Measurements from ENCODE around the gene RETREG3. TPM values are rescaled to one million over a fixed set of nuclear protein-coding genes. Genes with fewer than 3 reads are reported as not detected.
A peak's percentile ranks its signal among the peaks of the same experiment; 100 is the strongest.
"Not testable (repeated sequence)": the region's sequence is repeated elsewhere in the genome, so short reads cannot be mapped to it uniquely, and the experiment has no call there.

Gene RETREG3
- total RNA-seq, 1 donor from 2014 or later: 54.9 TPM

DNA sequence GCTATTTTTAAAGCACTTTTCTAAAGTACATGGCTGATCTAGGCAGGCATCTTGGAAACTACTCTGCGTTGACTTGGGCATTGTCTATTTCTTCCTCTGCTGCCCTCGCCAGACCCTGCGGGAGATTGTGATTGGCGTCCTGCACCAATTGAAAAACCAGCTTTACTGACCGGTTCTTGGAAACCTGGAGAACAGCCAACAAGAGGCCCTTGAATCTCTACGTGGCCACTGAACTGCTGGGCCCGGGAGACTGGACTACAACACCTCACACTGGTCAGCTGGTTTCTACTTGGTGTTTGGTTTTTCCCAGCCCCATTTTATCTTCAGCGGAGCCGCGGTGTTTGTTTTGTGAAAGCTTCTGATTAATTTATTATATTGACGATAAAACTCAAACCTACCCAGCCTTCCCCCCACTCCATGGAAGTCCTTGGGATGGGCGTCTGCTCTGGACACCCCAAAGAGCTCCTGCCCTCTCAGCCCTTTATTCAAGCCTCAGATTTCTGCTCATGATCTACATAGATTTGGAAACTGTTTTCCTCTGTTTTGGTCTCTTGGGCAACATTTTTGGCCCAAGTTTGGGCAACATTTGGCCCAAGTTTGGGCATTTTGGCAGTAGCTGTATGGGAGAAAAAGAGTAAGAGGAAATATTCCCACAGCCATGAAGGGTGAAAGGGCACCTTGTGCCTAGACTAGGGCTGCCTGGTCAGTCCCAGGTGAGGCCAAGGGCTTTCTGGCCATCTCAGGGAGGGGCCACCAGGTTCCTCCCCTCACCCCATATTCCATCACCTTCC is 37.5 kb downstream of the RETREG3 start:
- DNase-seq: no peak

DNA sequence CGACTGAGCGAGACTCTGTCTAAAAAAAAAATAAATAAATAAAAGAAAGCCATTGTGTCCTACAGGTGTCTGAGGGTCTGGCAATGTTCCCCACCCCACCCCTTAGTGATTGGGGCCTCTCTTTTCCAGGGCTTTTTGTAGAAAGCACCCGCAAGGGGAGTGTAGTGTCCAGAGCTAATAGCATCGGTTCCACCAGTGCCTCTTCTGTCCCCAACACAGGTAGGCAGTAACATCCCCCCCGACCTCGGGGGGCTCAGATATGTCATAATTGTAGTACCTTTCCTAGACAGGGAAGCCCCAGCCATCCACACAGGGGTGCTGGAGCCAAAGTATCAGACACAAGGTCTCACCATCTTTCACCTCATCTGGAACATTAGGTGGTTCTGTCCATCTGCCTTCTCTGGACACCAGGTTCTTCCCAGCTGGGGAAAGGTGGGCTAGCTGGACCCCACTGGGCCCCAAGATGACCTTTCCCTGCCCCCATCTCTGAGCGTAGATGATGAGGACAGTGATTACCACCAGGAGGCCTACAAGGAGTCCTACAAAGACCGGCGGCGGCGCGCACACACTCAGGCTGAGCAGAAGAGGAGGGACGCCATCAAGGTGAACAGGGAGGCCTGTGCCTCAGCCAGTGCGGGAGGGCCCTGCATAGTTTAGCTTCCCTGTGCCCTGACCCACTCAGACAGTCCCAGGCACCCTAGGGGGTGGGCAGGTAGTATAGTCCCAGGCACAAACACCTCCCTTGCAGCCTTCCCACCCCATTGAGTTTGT is 40.6 kb downstream of the RETREG3 start:
- no peak for DNase-seq

DNA sequence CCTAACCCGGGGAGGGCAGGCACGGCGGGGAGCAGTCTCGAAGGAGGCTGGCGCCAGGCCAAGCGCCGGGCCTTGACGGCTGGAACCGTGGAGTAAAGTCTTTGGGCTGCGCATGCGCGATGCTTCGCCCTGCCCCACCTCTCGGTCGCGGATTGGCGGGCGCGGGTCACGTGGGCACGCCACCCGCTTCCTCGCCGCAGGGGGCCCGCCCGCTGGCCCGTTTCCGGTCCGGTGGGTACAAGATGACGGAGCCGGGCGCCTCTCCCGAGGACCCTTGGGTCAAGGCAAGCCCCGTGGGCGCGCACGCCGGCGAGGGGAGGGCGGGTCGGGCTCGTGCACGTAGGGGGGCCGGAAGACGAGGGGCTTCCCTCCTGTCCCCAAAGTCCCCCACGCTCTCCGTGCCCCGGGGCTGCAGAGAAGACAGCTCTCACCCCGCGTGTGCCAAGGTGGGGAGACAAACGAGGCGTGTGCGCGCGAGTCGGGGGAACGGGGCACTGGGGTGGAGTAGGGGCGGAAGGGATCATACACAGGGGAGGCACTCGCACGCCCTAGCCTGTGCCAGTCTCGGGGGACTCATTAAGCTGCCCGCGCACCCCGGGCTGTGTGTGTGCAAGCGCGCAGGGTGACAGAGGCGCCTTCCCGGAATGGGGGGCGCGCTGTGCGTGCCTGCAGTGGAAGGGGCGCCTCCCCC is 42.1 kb downstream of the RETREG3 start, which contains the start of gene MLX:
Gene MLX (plus strand): TSS at position 218 of the 691 bp plus-strand sequence. CDS start 25 bp downstream, at position 243.
- DNase-seq: peak; percentile 74

DNA sequence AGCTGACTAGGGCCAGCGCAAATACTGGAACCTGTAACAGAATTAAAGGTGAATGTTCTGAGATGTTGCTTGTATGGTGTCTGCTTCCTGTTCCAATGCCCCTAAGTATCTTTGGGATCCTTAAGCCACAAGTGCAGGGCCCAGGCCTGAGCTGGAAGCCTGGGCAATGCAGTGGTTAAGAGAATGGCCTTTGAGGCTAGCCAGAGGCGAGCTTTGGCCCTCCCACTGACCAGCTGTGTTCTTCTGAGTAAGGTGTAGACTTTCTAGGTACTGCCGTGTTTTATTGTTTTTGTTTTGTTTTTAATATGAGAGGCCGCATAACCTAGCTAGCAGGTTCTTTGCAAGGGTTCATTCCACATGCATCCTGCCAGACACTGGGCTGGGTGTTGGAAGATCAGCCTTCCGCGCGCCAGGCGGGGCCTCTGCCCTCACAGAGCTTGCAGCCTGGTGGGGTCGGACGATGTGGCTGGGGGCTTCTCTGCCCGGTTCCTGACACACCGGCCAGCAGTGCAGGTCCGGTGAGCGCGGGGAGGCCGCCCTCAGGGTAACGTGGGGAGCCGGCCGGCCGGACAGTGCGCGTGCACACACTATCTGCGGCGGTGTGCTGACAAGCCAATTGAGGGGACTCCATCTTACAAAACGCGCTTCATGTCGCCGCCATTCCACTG is 42.8 kb downstream of the RETREG3 start:
- no peak for DNase-seq

DNA sequence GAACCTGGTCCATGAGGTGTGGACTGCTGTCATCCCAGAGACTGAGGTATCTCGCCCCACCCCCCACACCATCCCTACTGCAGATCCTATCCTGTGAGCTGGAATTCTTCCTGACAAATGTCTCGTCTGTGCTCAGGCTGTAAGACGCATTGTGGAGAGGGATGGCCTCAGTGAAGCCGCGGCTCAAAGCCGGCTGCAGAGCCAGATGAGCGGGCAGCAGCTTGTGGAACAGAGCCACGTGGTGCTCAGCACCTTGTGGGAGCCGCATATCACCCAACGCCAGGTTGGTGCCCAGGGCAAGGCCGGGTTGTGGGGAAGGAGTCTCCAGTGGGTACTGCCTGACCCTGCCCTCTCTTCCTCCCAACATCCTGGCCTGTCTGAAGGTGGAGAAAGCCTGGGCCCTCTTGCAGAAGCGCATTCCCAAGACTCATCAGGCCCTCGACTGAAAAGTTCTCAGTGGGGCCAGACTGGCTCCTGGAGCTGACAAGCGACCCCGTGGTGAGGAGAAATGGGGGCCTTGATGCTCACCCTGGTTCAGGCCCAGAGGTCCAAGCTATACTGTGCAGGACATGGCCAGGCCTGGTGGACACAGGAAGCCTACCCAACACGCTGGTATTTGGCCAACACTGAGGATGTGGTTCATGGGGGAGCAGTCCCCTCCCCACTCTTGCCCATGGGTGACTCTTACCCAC is 43.5 kb downstream of the RETREG3 start:
- no peak for DNase-seq

DNA sequence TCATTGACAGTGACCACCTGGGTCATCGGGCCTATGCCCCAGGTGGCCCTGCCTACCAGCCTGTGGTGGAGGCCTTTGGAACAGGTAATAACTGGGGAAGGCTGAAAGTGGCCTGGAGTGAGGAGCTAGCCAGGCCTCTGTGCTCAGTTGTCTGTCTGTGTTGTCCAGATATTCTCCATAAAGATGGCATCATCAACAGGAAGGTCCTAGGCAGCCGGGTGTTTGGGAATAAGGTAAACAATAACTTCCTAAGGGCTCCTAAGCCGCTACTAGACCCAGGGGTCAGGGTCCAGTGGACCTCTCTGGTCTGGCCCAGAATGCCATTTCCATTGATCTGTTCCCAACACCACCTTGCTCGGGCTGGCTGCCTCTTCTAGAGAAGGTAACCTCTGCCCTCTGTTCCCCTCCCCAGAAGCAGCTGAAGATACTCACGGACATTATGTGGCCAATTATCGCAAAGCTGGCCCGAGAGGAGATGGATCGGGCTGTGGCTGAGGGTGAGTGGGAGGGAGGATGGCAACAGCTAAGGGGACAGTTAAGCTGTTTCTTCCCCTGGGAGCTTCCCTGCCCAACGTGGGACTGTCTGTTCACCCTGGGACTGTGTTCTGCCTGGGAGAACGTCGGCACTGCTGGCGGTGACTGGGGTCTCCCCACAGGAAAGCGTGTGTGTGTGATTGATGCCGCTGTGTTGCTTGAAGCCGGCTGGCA is 44.2 kb downstream of the RETREG3 start:
- DNase-seq: no peak

DNA sequence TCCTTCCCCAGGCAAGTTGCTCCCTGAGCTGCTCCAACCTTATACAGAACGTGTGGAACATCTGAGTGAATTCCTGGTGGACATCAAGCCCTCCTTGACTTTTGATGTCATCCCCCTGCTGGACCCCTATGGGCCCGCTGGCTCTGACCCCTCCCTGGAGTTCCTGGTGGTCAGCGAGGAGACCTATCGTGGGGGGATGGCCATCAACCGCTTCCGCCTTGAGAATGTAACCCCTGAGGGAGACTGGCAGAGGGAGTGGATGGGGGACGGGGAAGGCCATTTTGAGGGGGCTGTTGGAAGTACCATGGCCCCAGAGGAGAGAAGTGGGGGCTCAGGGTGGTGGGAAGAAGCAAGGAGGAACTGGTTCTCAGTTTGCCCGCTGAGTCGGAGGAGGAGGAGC is 45.2 kb downstream of the RETREG3 start:
- DNase-seq: no peak

DNA sequence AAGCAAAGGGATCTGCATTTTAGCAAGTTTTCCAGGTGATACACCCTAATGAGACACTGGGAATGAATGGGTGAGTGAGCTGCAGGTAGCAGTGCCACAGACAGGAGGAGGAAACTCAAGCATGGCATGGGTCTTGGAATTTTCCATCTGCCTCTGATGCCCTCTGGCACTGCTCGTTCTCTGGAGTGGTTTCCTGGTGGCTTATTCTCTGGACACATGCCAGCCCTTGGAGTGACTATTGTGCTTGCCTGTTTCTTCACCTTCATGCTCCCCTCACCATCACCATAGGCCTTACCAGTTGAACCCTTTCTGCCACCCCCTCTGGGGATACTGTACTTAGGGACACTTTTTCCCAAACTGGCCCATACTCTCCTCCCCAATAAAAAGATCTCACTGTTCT is 45.6 kb downstream of the RETREG3 start:
- DNase-seq: no peak

DNA sequence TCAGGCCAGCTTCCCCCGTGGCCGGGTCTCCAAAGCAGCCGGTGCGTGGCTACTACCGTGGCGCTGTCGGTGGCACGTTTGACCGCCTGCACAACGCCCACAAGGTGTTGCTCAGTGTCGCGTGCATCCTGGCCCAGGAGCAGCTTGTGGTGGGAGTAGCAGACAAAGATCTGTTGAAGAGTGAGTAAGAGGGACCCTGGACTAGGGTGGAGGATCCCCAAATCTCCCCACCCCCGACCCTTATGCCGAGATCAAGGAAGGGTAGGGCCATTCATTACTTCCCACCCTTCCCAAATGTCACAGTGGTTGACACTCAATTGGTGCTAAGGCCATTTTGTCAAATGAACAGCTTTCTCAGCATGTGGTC is 46.0 kb downstream of the RETREG3 start:
- DNase-seq: no peak

DNA sequence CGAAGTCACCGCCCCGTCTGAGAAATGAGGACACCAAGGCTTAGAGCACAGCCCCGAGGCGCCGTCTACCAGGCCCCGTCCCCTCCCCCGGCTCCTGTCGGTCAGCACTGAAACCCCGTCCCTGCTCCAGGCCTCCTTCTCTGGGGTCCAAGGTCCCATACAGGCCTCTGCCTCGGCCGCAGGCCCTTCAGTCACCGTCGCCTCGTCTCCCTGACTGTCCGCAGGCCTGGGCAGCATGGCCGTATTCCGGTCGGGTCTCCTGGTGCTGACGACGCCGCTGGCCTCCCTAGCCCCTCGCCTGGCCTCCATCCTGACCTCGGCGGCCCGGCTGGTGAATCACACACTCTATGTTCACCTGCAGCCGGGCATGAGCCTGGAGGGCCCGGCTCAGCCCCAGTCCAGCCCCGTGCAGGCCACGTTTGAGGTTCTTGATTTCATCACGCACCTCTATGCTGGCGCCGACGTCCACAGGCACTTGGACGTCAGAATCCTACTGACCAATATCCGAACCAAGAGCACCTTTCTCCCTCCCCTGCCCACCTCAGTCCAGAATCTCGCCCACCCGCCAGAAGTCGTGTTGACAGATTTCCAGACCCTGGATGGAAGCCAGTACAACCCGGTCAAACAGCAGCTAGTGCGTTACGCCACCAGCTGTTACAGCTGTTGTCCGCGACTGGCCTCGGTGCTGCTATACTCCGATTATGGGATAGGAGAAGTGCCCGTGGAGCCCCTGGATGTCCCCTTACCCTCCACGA is 46.6 kb downstream of the RETREG3 start:
- DNase-seq: no peak

DNA sequence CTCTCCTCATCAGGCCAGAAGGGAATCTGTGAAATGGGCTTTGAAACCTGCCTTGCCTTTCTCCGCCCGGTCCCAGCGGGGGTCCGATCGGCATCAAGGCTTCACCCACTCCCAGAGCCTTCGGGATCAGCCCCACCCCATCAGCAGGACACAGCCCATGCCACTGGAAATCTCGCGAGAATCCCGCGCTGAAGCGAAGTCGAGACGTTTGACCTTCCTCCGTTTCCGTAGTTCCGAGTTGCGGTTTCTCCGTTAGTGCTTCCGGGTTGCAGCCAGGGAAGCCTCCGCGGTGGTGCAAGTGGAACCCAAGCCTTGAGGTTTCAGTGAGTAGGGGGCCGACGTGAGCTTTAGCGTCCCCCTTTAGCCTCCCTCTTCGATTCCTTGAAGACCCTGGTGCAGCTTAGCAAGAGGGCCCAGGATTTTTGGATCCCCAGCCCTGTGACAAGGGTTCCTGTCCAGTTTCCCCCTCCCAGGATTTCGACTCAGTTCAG is 47.2 kb downstream of the RETREG3 start, which contains the start of gene COASY:
Gene COASY (plus strand): TSS at position 252 of the 491 bp plus-strand sequence. CDS start 475 bp downstream, outside the sequence.
- peak; percentile 91 for DNase-seq

DNA sequence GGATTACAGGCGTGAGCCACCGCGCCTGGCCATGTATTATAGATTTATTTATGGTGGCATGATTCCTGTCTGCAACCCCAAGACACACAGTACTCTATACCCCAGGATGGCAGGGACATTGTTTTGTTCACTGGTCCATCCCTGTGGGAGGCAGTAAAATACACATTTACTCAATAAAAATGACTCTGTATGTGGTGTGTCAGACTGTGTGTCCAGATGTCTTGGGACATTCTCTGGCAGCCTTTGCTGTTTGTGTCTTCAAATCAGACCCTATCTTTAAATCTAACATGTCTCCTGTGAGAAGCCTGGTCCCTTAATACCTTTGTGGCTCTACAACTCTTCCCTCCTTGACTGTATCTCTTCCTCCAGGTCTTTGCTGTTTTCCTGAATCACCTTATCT is 48.9 kb downstream of the RETREG3 start:
- DNase-seq: no peak

DNA sequence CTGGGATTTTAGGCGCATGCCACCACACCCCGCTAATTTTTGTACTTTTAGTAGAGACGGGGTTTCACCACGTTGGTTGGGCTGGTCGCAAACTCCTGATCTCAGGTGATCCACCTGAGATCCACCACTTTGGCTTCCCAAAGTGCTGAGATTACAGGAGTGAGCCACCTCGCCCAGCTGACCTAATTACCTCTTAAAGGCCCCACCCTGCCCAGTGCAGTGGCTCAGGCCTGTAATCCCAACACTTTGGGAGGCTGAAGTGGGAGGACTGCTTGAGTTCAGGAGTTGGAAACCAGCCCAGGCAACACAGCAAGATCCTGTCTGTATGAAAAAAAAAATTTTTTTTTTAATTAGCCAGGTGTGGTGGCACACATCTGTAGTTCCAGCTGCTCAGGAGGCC is 50.1 kb downstream of the RETREG3 start:
- DNase-seq: no peak

DNA sequence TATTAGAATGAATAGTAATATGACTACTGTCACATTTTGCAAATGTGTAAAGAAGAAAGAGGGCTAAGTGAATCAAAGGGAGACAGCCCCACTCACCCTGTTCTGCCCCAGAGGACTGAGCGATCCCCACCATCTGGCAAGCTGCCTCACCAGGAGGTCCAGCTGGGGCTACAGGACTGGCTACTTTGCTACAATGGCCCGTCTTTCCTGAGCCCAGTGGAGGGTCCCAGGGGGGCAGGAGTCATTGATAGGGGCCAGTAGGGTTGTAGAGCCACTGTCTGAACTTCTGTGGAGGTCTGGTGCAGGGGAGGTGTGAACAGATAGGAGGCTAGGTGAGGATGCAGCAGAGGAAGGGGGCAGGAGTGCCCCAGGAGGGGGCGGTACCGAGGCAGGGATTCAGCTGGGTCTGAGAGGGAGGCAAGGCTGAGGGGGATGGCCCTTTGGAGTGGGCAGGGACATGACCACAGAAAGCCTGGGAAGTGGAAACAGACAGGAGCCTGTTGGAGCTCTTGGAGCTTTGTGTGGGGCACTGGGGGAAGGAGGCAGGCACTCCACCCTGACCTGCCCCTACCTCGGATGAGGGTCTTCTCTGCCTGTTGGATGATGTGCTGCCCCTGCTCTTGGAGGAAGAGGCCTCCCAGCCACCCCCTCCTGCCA is 53.1 kb downstream of the RETREG3 start:
- DNase-seq: not testable (repeated sequence)

DNA sequence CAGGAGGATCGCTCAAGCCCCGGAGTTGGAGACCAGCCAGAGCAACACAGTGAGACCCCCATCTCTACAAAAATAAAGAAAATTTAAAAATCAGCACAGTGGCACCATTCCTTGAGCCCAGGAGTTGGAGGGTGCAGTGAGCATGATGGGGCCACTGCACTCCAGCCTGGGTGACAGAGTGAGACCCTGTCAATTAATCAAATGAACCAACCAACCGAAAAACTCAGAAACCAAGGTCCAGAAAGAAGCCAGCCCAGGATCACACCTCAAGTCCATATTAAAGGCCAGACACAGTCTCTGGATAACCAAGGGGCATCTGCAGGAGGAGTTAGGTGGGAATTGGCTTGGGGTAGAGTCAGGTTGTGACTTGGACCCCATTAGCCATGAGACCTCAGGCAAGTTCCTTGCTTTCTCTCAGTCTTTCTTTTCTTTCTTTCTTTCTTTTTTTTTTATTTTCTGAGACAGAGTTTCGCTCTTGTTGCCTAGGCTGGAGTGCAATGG is 54.0 kb downstream of the RETREG3 start:
- no peak for DNase-seq

DNA sequence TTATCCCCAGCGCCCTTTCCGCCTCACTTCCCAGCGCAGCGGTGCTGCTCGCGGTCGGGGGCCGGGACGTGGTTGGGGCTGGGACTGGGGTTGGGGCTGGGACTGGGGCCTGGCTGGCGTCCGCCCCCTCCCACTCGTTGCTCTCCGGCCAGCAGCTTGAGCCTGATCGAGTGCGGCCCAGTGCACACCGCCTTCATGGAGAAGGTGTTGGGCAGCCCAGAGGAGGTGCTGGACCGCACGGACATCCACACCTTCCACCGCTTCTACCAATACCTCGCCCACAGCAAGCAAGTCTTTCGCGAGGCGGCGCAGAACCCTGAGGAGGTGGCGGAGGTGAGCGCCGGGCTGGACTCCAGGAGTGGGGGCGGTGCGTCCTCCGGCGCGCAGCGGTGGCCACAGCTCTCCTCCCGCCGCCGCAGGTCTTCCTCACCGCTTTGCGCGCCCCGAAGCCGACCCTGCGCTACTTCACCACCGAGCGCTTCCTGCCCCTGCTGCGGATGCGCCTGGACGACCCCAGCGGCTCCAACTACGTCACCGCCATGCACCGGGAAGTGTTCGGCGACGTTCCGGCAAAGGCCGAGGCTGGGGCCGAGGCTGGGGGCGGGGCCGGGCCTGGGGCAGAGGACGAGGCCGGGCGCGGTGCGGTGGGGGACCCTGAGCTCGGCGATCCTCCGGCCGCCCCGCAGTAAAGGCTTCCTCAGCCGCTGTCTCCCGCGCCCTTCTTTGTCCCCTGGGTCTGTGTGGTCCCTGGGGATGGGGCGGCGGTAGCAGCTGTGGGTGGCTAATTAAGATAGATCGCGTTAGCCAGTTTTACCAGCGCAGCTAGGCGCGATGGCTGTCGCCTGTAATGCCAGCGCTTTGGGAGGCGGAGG is 54.7 kb downstream of the RETREG3 start:
- peak; percentile 82 for DNase-seq

DNA sequence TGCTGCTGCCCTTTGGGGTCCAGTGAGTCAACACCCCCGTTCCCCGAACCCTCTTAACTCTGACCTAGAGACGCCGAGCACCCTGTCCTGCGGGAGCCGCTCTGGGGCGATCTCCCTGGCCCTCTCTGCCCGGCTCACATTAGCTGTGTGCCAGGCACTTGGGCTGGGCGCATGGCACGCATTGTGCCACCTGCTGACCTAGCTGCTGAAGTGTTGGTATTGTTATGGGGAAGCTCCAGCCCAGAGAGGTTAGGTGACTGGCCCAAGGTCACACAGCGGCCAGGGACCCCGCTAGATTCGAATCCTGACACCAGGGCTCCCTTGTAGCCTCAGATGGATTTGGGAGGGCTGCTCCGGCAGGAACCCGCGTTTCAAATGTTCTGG is 55.3 kb downstream of the RETREG3 start:
- DNase-seq: no peak

DNA sequence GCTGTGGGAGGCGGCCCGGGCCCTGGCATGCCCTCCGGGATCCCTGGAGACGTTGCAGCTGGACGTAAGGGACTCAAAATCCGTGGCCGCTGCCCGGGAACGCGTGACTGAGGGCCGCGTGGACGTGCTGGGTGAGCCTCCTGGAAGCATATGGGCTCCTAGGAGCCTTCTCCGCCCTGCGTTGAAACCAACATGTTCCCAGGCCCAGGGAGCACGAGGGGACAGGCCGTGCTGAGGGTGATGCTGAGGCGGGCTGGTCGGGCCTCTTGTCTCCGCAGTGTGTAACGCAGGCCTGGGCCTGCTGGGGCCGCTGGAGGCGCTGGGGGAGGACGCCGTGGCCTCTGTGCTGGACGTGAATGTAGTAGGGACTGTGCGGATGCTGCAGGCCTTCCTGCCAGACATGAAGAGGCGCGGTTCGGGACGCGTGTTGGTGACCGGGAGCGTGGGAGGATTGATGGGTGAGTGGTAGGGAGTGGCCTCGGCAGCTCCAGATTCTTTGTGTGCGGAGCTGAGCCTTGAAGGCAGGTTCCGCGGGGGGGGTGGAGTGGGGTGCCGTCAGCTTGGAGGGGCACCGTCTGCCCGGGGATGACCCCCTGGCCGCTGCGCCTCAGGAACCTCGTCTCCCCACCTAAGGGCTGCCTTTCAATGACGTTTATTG is 55.9 kb downstream of the RETREG3 start:
- DNase-seq: no peak
